GM12891 (cell line): ENCODE results near the gene SPEN.
"Not testable (repeated sequence)": the region's sequence is repeated elsewhere in the genome, so short reads cannot be mapped to it uniquely, and the experiment has no call there.

Experiments
- POLR2A ChIP-seq: IDR thresholded peaks from 2 replicates; pipeline ENCODE4 v1.6.1; 2011; ENCODE audit warnings: low read depth, low read length, control low read depth
- POLR2AphosphoS5 ChIP-seq: IDR thresholded peaks from 2 replicates; pipeline ENCODE4 v1.6.1; 2011; ENCODE audit warnings: low read depth, low read length, control low read depth
- SPI1 ChIP-seq: IDR thresholded peaks from 2 replicates; pipeline ENCODE4 v1.6.1; 2011; ENCODE audit warnings: low read depth, low read length, control low read depth
- TAF1 ChIP-seq: IDR thresholded peaks from 2 replicates; pipeline ENCODE4 v1.6.1; 2011; ENCODE audit warnings: low read depth, low read length, control low read depth

- TF ChIP-seq POLR2A, SPI1, TAF1, POLR2AphosphoS5: not testable (repeated sequence)
Observed at GRCh38 chr1:15896841-15897610, 49.5 kb downstream of the SPEN start.
